Measurements from ENCODE around the gene VMAC. TPM values are rescaled to one million over a fixed set of nuclear protein-coding genes. Genes with fewer than 3 reads are reported as not detected.

Gene VMAC
- total RNA-seq, 1 experiment from 2014 or later: 7.0 TPM

GRCh38 chr19:5877427-5877826 lies 27.2 kb upstream of the VMAC start:
- DNase-seq (ENCODE audit: unreplicated experiment): no peak
- Mint-ChIP-seq H3K27me3 (ENCODE audit: insufficient read depth, unreplicated experiment) (no peaks in the 10 kb centered on the region), H3K36me3 (ENCODE audit: insufficient read depth, unreplicated experiment) (no peaks in the 10 kb centered on the region), H3K4me1 (ENCODE audit: insufficient read depth, unreplicated experiment) (no peaks in the 10 kb centered on the region), H3K4me3 (ENCODE audit: unreplicated experiment) (no peak overlapping the region), H3K27ac (ENCODE audit: low read depth, unreplicated experiment) (no peak overlapping the region), H3K9me3 (ENCODE audit: unreplicated experiment) (no peaks in the 10 kb centered on the region)
- ChIA-PET CTCF (interaction anchor here (0.5 kb wide), 1 partner anchor 74 kb away, joined by 3 read pairs; no protein-coding TSS in a partner anchor), POLR2A (no interaction called here)
- no TSS peak for BruUV-seq (replicated peaks)
- TF ChIP-seq, protein P1, sequence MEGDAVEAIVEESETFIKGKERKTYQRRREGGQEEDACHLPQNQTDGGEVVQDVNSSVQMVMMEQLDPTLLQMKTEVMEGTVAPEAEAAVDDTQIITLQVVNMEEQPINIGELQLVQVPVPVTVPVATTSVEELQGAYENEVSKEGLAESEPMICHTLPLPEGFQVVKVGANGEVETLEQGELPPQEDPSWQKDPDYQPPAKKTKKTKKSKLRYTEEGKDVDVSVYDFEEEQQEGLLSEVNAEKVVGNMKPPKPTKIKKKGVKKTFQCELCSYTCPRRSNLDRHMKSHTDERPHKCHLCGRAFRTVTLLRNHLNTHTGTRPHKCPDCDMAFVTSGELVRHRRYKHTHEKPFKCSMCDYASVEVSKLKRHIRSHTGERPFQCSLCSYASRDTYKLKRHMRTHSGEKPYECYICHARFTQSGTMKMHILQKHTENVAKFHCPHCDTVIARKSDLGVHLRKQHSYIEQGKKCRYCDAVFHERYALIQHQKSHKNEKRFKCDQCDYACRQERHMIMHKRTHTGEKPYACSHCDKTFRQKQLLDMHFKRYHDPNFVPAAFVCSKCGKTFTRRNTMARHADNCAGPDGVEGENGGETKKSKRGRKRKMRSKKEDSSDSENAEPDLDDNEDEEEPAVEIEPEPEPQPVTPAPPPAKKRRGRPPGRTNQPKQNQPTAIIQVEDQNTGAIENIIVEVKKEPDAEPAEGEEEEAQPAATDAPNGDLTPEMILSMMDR (IDR thresholded peaks at IDR 0.05; ENCODE audit: unreplicated experiment): no peak
- intact Hi-C loops (cut with micrococcal nuclease): no loop called here

DNA sequence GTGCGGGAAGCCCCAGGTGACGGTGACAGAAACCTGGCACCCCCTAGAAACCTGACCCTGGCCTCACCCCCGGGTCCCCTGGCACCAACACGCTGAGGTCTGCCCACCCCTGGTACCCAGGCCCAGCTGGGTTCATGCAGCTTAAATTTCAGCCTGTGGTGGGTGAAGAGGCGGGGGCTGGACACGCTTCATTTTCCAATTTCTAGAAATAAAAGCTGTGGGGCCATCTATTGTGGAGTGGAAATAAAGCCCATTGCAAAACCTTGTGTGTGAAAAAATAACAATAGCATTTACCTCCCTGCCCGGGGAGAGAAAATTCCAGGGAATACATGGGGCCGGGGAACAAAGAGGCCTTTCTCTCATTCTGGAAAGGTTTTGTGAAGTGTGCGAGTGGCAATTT lies 26.8 kb upstream of the VMAC start:
- no peaks in the 10 kb centered on the region for H3K9me3 Mint-ChIP-seq (ENCODE audit: unreplicated experiment)
- DNase-seq (ENCODE audit: unreplicated experiment): no peak
- no TSS peak for BruUV-seq (replicated peaks)
- no peak overlapping the region for H3K27ac Mint-ChIP-seq (ENCODE audit: low read depth, unreplicated experiment)
- no peaks in the 10 kb centered on the region for H3K36me3 Mint-ChIP-seq (ENCODE audit: insufficient read depth, unreplicated experiment)
- TF ChIP-seq, protein P1 (IDR thresholded peaks at IDR 0.05; ENCODE audit: unreplicated experiment): no peak
- no peak overlapping the region for H3K4me3 Mint-ChIP-seq (ENCODE audit: unreplicated experiment)
- H3K27me3 Mint-ChIP-seq (ENCODE audit: insufficient read depth, unreplicated experiment): no peaks in the 10 kb centered on the region
- no peaks in the 10 kb centered on the region for H3K4me1 Mint-ChIP-seq (ENCODE audit: insufficient read depth, unreplicated experiment)
- CTCF ChIA-PET: interaction anchor here (0.5 kb wide), 1 partner anchor 74 kb away, joined by 3 read pairs; no protein-coding TSS in a partner anchor
- POLR2A ChIA-PET: no interaction called here
- intact Hi-C loops (cut with micrococcal nuclease): no loop called here

GRCh38 chr19:5880196-5880595 lies 24.5 kb upstream of the VMAC start:
- no peaks in the 10 kb centered on the region for H3K4me1 Mint-ChIP-seq (ENCODE audit: insufficient read depth, unreplicated experiment)
- H3K27ac Mint-ChIP-seq (ENCODE audit: low read depth, unreplicated experiment): no peak overlapping the region
- intact Hi-C loops (cut with micrococcal nuclease): no loop called here
- ChIA-PET CTCF (interaction anchor here (0.6 to 0.7 kb wide), 2 partner anchors 407 to 1254 kb away, joined by 3 read pairs; no protein-coding TSS in a partner anchor), POLR2A (interaction anchor here (1.0 kb wide), 1 partner anchor 23 kb away, joined by 4 read pairs; no protein-coding TSS in a partner anchor)
- TF ChIP-seq, protein P1 (IDR thresholded peaks at IDR 0.05; ENCODE audit: unreplicated experiment): no peak
- H3K4me3 Mint-ChIP-seq (ENCODE audit: unreplicated experiment): no peak overlapping the region
- H3K36me3 Mint-ChIP-seq (ENCODE audit: insufficient read depth, unreplicated experiment): no peaks in the 10 kb centered on the region
- BruUV-seq (replicated peaks): no TSS peak
- H3K9me3 Mint-ChIP-seq (ENCODE audit: unreplicated experiment): no peaks in the 10 kb centered on the region
- DNase-seq (ENCODE audit: unreplicated experiment): no peak
- no peaks in the 10 kb centered on the region for H3K27me3 Mint-ChIP-seq (ENCODE audit: insufficient read depth, unreplicated experiment)

DNA sequence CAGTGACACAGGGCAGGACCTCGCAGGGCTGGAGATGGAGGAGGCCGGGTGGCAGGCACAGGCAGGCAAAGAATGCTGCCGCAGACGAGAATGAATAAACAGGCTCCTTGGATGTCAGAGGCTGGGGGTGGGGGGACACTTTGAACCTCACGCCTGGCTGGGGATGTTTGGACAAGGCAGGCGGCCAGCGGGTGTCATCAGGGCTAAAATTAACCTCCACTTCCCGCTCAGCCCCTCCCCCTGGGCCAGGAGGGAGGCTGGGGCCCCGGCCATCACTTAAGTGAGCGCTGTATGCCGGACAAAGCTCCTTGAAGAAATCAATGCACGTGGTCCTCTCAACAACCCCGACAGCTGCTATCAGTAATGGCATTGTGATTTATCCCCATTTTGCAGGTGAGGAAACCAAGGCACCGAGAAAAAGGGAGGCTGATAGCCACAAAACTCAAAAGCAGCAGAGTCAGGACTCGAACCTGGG lies 24.0 kb upstream of the VMAC start:
- intact Hi-C loops (cut with micrococcal nuclease): no loop called here
- no peaks in the 10 kb centered on the region for H3K9me3 Mint-ChIP-seq (ENCODE audit: unreplicated experiment)
- peak; percentile 51 for DNase-seq (ENCODE audit: unreplicated experiment)
- H3K27ac Mint-ChIP-seq (ENCODE audit: low read depth, unreplicated experiment): no peak overlapping the region
- H3K4me1 Mint-ChIP-seq (ENCODE audit: insufficient read depth, unreplicated experiment): no peaks in the 10 kb centered on the region
- H3K27me3 Mint-ChIP-seq (ENCODE audit: insufficient read depth, unreplicated experiment): no peaks in the 10 kb centered on the region
- H3K36me3 Mint-ChIP-seq (ENCODE audit: insufficient read depth, unreplicated experiment): no peaks in the 10 kb centered on the region
- no peak overlapping the region for H3K4me3 Mint-ChIP-seq (ENCODE audit: unreplicated experiment)
- BruUV-seq (replicated peaks): no TSS peak
- TF ChIP-seq, protein P1 (IDR thresholded peaks at IDR 0.05; ENCODE audit: unreplicated experiment): no peak
- CTCF ChIA-PET: interaction anchor here (0.6 kb wide), 1 partner anchor 1255 kb away, joined by 3 read pairs; no protein-coding TSS in a partner anchor
- POLR2A ChIA-PET: interaction anchor here (1.0 kb wide), 1 partner anchor 22 kb away, joined by 4 read pairs; no protein-coding TSS in a partner anchor

Measured in MCF 10A (cell line).